GM12892 (cell line): ENCODE measurements around the gene LARGE1.

Experiments
- POLR2A ChIP-seq: IDR thresholded peaks from 2 replicates; pipeline ENCODE4 v1.6.1; 2011; ENCODE audit warnings: low read depth, low read length, control low read depth
- POLR2AphosphoS5 ChIP-seq: IDR thresholded peaks from 2 replicates; pipeline ENCODE4 v1.6.1; 2011; ENCODE audit warnings: low read depth, low read length, control low read depth

GRCh38 chr22:33896575-33897447 is 23.5 kb downstream of the LARGE1 start:
- TF ChIP-seq POLR2AphosphoS5 (peak; percentile 57), POLR2A (peak; percentile 71)
